SK-N-SH (cell line): Measurements from ENCODE around the gene MESP1. TPM values are rescaled to one million over a fixed set of nuclear protein-coding genes. Genes with fewer than 3 reads are reported as not detected.

Experiments used
- CTCF ChIA-PET: fragments of 300-600, 350-600 bp; formaldehyde crosslinking; extraction: SDS; loops from one replicate; lab custom pipeline; 2021; lab: Yijun Ruan, JAX
- POLR2A ChIA-PET: fragments of 350-600 bp; sonication (Branson Sonifier 250); formaldehyde crosslinking; extraction: SDS; loops from one replicate; lab custom pipeline; 2020; ENCODE audit warnings: antibody characterized with exemption, inconsistent platforms; lab: Yijun Ruan, JAX
- DNase-seq: peaks from one replicate; pipeline ENCODE4 v3.0.0; 2012
- H2AFZ ChIP-seq: fragments of 200-600 bp; sonication (generic); 2 replicates; pipeline ENCODE4 v1.8.1; 2016; ENCODE audit warnings: antibody characterized with exemption, mild to moderate bottlenecking, low read depth
- H3F3A ChIP-seq: fragments of 200-600 bp; sonication (generic); replicated peaks from 2 replicates; pipeline ENCODE3; 2016; ENCODE audit warnings: antibody characterized with exemption, mild to moderate bottlenecking; ENCODE audit not compliant: insufficient read depth
- H3K27ac ChIP-seq, 2 experiments: fragments of 200-500 bp in 1 of 2; fragments of 200-600 bp in 1 of 2; sonication (Bioruptor generic) in 1 of 2; sonication (generic), shearing (Covaris generic) in 1 of 2; 2 replicates each; pipeline versions ENCODE4 v1.5.1 to v1.6.1; 2014 to 2016; ENCODE audit warnings: low read depth in 2 of 2, inconsistent platforms in 1 of 2, low read length in 1 of 2, mild to moderate bottlenecking in 1 of 2, mixed read lengths in 1 of 2
- H3K27me3 ChIP-seq: fragments of 200-600 bp; sonication (generic), shearing (Covaris generic); 2 replicates; pipeline ENCODE4 v1.6.1; 2016; ENCODE audit warnings: mixed run types; ENCODE audit not compliant: insufficient read depth
- H3K36me3 ChIP-seq, 2 experiments: fragments of 200-500 bp in 1 of 2; fragments of 200-600 bp in 1 of 2; sonication (Bioruptor generic) in 1 of 2; sonication (generic) in 1 of 2; replicated peaks in 1 of 2; 2 replicates each; pipeline versions ENCODE3 to v1.5.1; 2014 to 2016; ENCODE audit warnings: low read length in 1 of 2, mild to moderate bottlenecking in 1 of 2; ENCODE audit not compliant: insufficient read depth in 2 of 2, control insufficient read depth in 1 of 2
- H3K4me1 ChIP-seq, 2 experiments: fragments of 200-500 bp in 1 of 2; fragments of 200-600 bp in 1 of 2; sonication (Bioruptor generic) in 1 of 2; sonication (generic), shearing (Covaris generic) in 1 of 2; 2 replicates each; pipeline versions ENCODE4 v1.5.1 to v1.6.1; 2014 to 2016; ENCODE audit warnings: low read depth in 1 of 2, low read length in 1 of 2, mixed run types in 1 of 2; ENCODE audit not compliant: insufficient read depth in 2 of 2, control insufficient read depth in 1 of 2
- H3K4me2 ChIP-seq: fragments of 200-600 bp; sonication (generic), shearing (Covaris generic); 2 replicates; pipeline ENCODE4 v1.6.1; 2017; ENCODE audit warnings: mixed run types
- H3K4me3 ChIP-seq, 2 experiments: fragments of 200-500 bp in 1 of 2; fragments of 200-600 bp in 1 of 2; sonication (Bioruptor generic) in 1 of 2; sonication (generic), shearing (Covaris generic) in 1 of 2; 2 replicates each; pipeline versions ENCODE4 v1.5.1 to v1.8.1; 2014 to 2016; ENCODE audit warnings: low read depth in 2 of 2, inconsistent platforms in 1 of 2, low read length in 1 of 2, mild to moderate bottlenecking in 1 of 2, mixed read lengths in 1 of 2, moderate library complexity in 1 of 2
- H3K79me2 ChIP-seq: fragments of 200-600 bp; sonication (generic); 2 replicates; pipeline ENCODE4 v1.8.1; 2017; ENCODE audit warnings: mild to moderate bottlenecking; ENCODE audit not compliant: insufficient read depth
- H3K9ac ChIP-seq: fragments of 200-600 bp; sonication (generic); 2 replicates; pipeline ENCODE4 v1.6.1; 2017; ENCODE audit warnings: mixed run types
- H3K9me2 ChIP-seq: fragments of 200-600 bp; sonication (generic); 2 replicates; pipeline ENCODE4 v1.6.1; 2017; ENCODE audit warnings: mixed run types
- H3K9me3 ChIP-seq: fragments of 200-600 bp; sonication (generic); 2 replicates; pipeline ENCODE4 v1.6.1; 2017; ENCODE audit warnings: mixed run types, mild to moderate bottlenecking, moderate library complexity
- H4K20me1 ChIP-seq: fragments of 200-600 bp; sonication (generic); 2 replicates; pipeline ENCODE4 v1.6.1; 2017; ENCODE audit warnings: mild to moderate bottlenecking, mixed run types; ENCODE audit not compliant: insufficient read depth
- EP300 ChIP-seq, 2 experiments: IDR thresholded peaks; 2 replicates each; pipeline versions ENCODE4 v1.4.0 to v1.6.1; 2012; ENCODE audit warnings: borderline replicate concordance in 1 of 2, low read depth in 1 of 2, low read length in 1 of 2
- FOXJ3 ChIP-seq: sonication (generic); formaldehyde crosslinking; IDR thresholded peaks from 2 replicates; pipeline ENCODE4 v1.5.1; 2020; ENCODE audit warnings: mild to moderate bottlenecking, missing genetic modification reagents
- FOXM1 ChIP-seq: IDR thresholded peaks from 2 replicates; pipeline ENCODE4 v1.4.0; 2012; ENCODE audit warnings: low read depth, mild to moderate bottlenecking
- JUND ChIP-seq: IDR thresholded peaks from 2 replicates; pipeline ENCODE4 v1.4.0; 2012
- MEF2A ChIP-seq: IDR thresholded peaks from 2 replicates; pipeline ENCODE4 v1.4.0; 2012; ENCODE audit warnings: low read depth, borderline replicate concordance
- MXI1 ChIP-seq: IDR thresholded peaks from 2 replicates; pipeline ENCODE4 v1.6.1; 2012; ENCODE audit warnings: mild to moderate bottlenecking, low read depth, low read length, improper control_type of control experiment
- NFIC ChIP-seq: IDR thresholded peaks from 2 replicates; pipeline ENCODE4 v1.4.0; 2012; ENCODE audit warnings: borderline replicate concordance
- RFX5 ChIP-seq: IDR thresholded peaks from 2 replicates; pipeline ENCODE4 v1.6.1; 2012; ENCODE audit warnings: mild to moderate bottlenecking, improper control_type of control experiment, low read length
- RXRA ChIP-seq: IDR thresholded peaks from 2 replicates; pipeline ENCODE4 v1.4.0; 2012; ENCODE audit warnings: low read depth, mild to moderate bottlenecking, borderline replicate concordance
- WGBS: methylation state at CpG from one replicate; pipeline ENCODE4 v1.1.6; 2017; ENCODE audit warnings: low lambda C conversion rate; 5-methylcytosine and 5-hydroxymethylcytosine counted together
- polyA plus RNA-seq, 3 experiments: library from polyadenylated mRNA; depleted of rRNA; stranded (reverse); fragments of >200 nt; gene quantifications; 2 replicates each; pipeline ENCODE4 v1.2.3, GENCODE V29; 2012
- TF ChIP-seq, protein P1 (sequence below): IDR thresholded peaks from 2 replicates; pipeline ENCODE4 v1.6.1; 2012; ENCODE audit warnings: mild to moderate bottlenecking, low read depth, low read length, moderate library complexity
- TF ChIP-seq, protein P2 (sequence below): fragments of 150-350 bp; IDR thresholded peaks from 2 replicates; pipeline ENCODE4 v1.6.1; 2016; ENCODE audit warnings: mild to moderate bottlenecking, low read depth, low read length
- TF ChIP-seq, protein P3 (sequence below): IDR thresholded peaks from 2 replicates; pipeline ENCODE4 v1.4.0; 2012; ENCODE audit warnings: low read depth, borderline replicate concordance
- TF ChIP-seq, protein P4 (sequence below): IDR thresholded peaks from 2 replicates; pipeline ENCODE4; 2012

MESP1 gene
- polyA plus RNA-seq, 1 of the 3 experiments (the other 2 are of a cell fraction), result 0.74 TPM

DNA sequence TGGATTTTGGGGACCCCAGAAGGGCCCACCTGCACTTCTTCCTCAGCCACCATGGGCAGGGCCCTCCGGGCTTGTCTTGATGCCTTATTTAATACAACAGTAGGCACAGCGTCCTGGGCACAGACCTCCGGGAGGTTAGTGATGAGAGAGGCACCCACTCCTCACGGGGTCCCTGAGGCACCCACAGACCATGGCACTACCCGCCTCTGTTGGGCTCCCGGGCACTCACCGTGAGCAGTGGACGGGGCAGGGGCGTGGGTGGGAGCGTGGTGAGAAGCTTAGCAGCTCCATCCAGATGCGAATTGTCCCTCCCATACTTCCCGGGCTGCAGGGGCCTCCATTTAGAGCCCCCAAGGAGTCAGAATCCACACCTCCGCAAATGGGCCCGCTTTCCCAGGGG, 24.8 kb upstream of the MESP1 start (continued):
- TF ChIP-seq JUND, result no peak
- TF ChIP-seq, protein P1, sequence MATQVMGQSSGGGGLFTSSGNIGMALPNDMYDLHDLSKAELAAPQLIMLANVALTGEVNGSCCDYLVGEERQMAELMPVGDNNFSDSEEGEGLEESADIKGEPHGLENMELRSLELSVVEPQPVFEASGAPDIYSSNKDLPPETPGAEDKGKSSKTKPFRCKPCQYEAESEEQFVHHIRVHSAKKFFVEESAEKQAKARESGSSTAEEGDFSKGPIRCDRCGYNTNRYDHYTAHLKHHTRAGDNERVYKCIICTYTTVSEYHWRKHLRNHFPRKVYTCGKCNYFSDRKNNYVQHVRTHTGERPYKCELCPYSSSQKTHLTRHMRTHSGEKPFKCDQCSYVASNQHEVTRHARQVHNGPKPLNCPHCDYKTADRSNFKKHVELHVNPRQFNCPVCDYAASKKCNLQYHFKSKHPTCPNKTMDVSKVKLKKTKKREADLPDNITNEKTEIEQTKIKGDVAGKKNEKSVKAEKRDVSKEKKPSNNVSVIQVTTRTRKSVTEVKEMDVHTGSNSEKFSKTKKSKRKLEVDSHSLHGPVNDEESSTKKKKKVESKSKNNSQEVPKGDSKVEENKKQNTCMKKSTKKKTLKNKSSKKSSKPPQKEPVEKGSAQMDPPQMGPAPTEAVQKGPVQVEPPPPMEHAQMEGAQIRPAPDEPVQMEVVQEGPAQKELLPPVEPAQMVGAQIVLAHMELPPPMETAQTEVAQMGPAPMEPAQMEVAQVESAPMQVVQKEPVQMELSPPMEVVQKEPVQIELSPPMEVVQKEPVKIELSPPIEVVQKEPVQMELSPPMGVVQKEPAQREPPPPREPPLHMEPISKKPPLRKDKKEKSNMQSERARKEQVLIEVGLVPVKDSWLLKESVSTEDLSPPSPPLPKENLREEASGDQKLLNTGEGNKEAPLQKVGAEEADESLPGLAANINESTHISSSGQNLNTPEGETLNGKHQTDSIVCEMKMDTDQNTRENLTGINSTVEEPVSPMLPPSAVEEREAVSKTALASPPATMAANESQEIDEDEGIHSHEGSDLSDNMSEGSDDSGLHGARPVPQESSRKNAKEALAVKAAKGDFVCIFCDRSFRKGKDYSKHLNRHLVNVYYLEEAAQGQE, result no peak
- TF ChIP-seq MXI1, result no peak

DNA sequence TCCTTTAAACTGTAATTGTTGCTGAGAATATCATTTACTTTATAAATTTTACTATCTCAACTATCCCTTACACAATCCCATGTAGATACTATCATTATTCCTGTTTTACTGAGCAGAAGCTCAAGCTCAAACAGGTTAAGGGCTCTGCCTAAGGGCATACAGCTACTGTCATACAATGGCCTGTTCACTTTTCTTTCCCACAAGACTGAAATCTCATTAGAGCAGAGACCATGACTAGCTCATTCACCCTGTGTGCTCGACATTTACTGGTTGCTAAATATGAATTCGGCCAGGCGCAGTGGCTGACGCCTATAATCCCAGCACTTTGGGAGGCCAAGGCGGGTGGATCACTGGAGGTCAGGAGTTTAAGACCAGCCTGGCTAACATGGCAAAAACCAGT, 23.4 kb upstream of the MESP1 start:
- 92% methylated on average over 5 of the region's 5 CpGs for WGBS
- CTCF ChIA-PET, result interaction anchor here (1.1 to 7.6 kb wide), 2 partner anchors 13 to 114 kb away, joined by 4 to 61 read pairs; no protein-coding TSS in a partner anchor
- Histone ChIP-seq H3K4me1 (peaks cover 6 to 15% of the 10 kb centered on the region in 2 experiments; a peak in 2 of 4 replicates), H3K9me3 (no peaks in the 10 kb centered on the region), H3K9me2 (no peaks in the 10 kb centered on the region), H3K27ac (no peak overlapping the region), H3K4me2 (no peak overlapping the region), H3K4me3 (no peak overlapping the region), H3F3A (peaks cover 10% of the 10 kb centered on the region), H3K79me2 (no peaks in the 10 kb centered on the region), H4K20me1 (no peaks in the 10 kb centered on the region), H2AFZ (no peak overlapping the region), H3K27me3 (no peaks in the 10 kb centered on the region), H3K9ac (no peak overlapping the region), H3K36me3 (no peaks in the 10 kb centered on the region)
- no peak for TF ChIP-seq FOXJ3 (CRISPR knock-in tag)
- TF ChIP-seq, protein P2, sequence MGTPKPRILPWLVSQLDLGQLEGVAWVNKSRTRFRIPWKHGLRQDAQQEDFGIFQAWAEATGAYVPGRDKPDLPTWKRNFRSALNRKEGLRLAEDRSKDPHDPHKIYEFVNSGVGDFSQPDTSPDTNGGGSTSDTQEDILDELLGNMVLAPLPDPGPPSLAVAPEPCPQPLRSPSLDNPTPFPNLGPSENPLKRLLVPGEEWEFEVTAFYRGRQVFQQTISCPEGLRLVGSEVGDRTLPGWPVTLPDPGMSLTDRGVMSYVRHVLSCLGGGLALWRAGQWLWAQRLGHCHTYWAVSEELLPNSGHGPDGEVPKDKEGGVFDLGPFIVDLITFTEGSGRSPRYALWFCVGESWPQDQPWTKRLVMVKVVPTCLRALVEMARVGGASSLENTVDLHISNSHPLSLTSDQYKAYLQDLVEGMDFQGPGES, result no peak
- TF ChIP-seq NFIC, result no peak
- TF ChIP-seq, protein P3, sequence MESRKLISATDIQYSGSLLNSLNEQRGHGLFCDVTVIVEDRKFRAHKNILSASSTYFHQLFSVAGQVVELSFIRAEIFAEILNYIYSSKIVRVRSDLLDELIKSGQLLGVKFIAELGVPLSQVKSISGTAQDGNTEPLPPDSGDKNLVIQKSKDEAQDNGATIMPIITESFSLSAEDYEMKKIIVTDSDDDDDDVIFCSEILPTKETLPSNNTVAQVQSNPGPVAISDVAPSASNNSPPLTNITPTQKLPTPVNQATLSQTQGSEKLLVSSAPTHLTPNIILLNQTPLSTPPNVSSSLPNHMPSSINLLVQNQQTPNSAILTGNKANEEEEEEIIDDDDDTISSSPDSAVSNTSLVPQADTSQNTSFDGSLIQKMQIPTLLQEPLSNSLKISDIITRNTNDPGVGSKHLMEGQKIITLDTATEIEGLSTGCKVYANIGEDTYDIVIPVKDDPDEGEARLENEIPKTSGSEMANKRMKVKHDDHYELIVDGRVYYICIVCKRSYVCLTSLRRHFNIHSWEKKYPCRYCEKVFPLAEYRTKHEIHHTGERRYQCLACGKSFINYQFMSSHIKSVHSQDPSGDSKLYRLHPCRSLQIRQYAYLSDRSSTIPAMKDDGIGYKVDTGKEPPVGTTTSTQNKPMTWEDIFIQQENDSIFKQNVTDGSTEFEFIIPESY, result no peak
- TF ChIP-seq MEF2A, result no peak
- TF ChIP-seq, protein P4, sequence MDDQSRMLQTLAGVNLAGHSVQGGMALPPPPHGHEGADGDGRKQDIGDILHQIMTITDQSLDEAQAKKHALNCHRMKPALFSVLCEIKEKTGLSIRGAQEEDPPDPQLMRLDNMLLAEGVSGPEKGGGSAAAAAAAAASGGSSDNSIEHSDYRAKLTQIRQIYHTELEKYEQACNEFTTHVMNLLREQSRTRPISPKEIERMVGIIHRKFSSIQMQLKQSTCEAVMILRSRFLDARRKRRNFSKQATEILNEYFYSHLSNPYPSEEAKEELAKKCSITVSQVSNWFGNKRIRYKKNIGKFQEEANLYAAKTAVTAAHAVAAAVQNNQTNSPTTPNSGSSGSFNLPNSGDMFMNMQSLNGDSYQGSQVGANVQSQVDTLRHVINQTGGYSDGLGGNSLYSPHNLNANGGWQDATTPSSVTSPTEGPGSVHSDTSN, result no peak
- no peak for TF ChIP-seq FOXM1
- no peak for TF ChIP-seq EP300 (IDR thresholded peaks at IDR 0.05; ENCODE audit: borderline replicate concordance in 1 of 2, low read depth in 1 of 2, low read length in 1 of 2)
- no peak for TF ChIP-seq RFX5
- no peak for TF ChIP-seq RXRA
- no peak for TF ChIP-seq MXI1
- POLR2A ChIA-PET, result no interaction called here
- DNase-seq, result no peak
